ENCODE data around the gene RAVER2.

GRCh38 chr1:64721576-64722145, 23.2 kb upstream of the RAVER2 start:
- TF ChIP-seq CTCF (optimal IDR thresholded peaks at IDR 0.05 in 1 of 3, IDR thresholded peaks at IDR 0.05 in 1 of 3, conservative IDR thresholded peaks at IDR 0.05 in 1 of 3; ENCODE audit: extremely low read depth in 1 of 3, insufficient read depth in 2 of 3, low read length in 3 of 3) (no peak), EZH2 (IDR thresholded peaks at IDR 0.05; ENCODE audit: low read length) (no peak)

Measured in keratinocyte (primary cell).